ENCODE data around the gene FBXO5. TPM values are rescaled to one million over a fixed set of nuclear protein-coding genes. Genes with fewer than 3 reads are reported as not detected.
"Not testable (repeated sequence)": the region's sequence is repeated elsewhere in the genome, so short reads cannot be mapped to it uniquely, and the experiment has no call there.

Gene FBXO5
- total RNA-seq, 1 experiment from 2014 or later = 15.6 TPM

DNA sequence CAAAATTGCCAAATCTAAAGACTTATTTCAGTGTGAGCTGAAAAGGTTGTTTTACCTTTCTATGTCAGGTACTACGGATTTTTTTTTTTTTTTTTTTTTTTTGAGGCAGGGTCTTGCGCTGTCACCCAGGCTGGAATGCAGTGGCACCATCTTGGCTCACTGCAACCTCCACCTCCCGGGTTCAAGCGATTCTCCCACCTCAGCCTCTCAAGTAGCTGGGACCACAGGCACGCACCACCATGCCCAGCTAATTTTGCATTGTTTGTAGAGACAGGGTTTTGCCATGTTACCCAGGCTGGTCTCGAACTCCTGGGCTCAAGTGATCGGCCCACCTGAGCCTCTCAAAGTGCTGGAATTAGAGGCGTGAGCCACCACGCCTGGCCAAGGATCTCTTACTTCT, 17.9 kb upstream of the FBXO5 start:
- H3K27ac ChIP-seq (ENCODE audit: low read length); H3K9me3 ChIP-seq (ENCODE audit: low read length); H3K9me2 ChIP-seq (replicated peaks; ENCODE audit: insufficient read depth, low read length); H4K20me1 ChIP-seq (ENCODE audit: insufficient read depth, low read depth, low read length); H3K27me3 ChIP-seq (ENCODE audit: low read length); DNase-seq; H2AFZ ChIP-seq (ENCODE audit: low read length): not testable (repeated sequence)
- peaks cover 59% of the 10 kb centered on the region for H3K4me1 ChIP-seq (ENCODE audit: low read length)
- peaks cover 74% of the 10 kb centered on the region for H3K79me2 ChIP-seq (ENCODE audit: low read length)
- peaks cover 36% of the 10 kb centered on the region for H3K36me3 ChIP-seq (ENCODE audit: insufficient read depth, low read length)
- H3K9ac ChIP-seq (ENCODE audit: low read length) = peak overlapping the region; percentile 92; the same call in 1 of the 2 replicates
- peak overlapping the region; percentile 97 for H3K4me3 ChIP-seq (ENCODE audit: low read length)
- peak overlapping the region; percentile 80 for H3K4me2 ChIP-seq (ENCODE audit: low read depth, low read length, poor library complexity, severe bottlenecking)

DNA sequence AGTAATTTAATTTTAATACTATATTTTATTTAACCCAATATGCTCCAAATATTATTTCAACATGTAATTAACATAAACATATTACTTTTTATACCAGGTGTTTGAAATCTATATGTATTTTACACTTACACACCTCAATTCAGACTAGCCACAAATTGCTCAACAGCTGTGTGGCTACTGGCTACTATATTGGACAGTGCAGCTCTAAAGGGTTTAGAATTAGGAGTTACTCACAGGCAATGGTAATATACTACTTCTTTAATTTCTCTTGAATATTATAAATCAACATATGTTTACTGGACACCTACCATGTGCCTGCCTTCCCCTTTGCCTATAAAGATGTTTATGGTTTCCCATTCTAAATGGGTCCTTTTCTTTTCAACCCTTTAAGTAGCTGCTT, 17.4 kb upstream of the FBXO5 start:
- no peaks in the 10 kb centered on the region for H3K9me2 ChIP-seq (replicated peaks; ENCODE audit: insufficient read depth, low read length)
- H3K4me2 ChIP-seq (ENCODE audit: low read depth, low read length, poor library complexity, severe bottlenecking) = peak overlapping the region; percentile 80
- peaks cover 80% of the 10 kb centered on the region for H3K79me2 ChIP-seq (ENCODE audit: low read length)
- peak overlapping the region; percentile 97; the same call in 1 of the 2 replicates for H3K4me3 ChIP-seq (ENCODE audit: low read length)
- no peaks in the 10 kb centered on the region; the same call in 1 of the 2 replicates for H4K20me1 ChIP-seq (ENCODE audit: insufficient read depth, low read depth, low read length)
- no peak overlapping the region for H2AFZ ChIP-seq (ENCODE audit: low read length)
- no peak overlapping the region for H3K27ac ChIP-seq (ENCODE audit: low read length)
- H3K4me1 ChIP-seq (ENCODE audit: low read length) = peaks cover 63% of the 10 kb centered on the region
- H3K36me3 ChIP-seq (ENCODE audit: insufficient read depth, low read length) = peaks cover 40% of the 10 kb centered on the region
- DNase-seq = no peak
- no peaks in the 10 kb centered on the region for H3K9me3 ChIP-seq (ENCODE audit: low read length)
- H3K27me3 ChIP-seq (ENCODE audit: low read length) = no peaks in the 10 kb centered on the region
- no peak overlapping the region for H3K9ac ChIP-seq (ENCODE audit: low read length)

DNA sequence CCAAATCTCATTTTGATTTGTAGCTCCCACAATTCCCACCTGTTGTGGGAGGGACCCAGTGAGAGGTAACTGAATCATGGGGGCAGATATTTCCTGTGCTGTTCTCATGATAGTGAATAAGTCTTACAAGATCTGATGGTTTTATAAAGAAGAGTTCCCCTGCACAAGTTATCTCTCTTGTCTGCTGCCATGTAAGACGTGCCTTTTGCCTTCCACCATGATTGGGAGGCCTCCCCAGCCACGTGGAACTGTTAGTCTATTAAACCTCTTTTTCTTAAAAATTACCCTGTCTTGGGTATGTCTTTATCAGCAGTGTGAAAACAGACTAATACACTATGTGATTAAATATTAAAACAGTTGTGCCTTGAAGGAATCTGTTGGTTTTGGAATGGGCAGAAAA, 16.7 kb upstream of the FBXO5 start:
- Histone ChIP-seq H3K36me3 (ENCODE audit: insufficient read depth, low read length) (peaks cover 45% of the 10 kb centered on the region), H3K79me2 (ENCODE audit: low read length) (peaks cover 86% of the 10 kb centered on the region), H3K4me1 (ENCODE audit: low read length) (peaks cover 63% of the 10 kb centered on the region)
- H3K27me3 ChIP-seq (ENCODE audit: low read length); H3K4me3 ChIP-seq (ENCODE audit: low read length); H4K20me1 ChIP-seq (ENCODE audit: insufficient read depth, low read depth, low read length); H3K9me2 ChIP-seq (replicated peaks; ENCODE audit: insufficient read depth, low read length); H3K9me3 ChIP-seq (ENCODE audit: low read length); H3K4me2 ChIP-seq (ENCODE audit: low read depth, low read length, poor library complexity, severe bottlenecking); H3K9ac ChIP-seq (ENCODE audit: low read length); H3K27ac ChIP-seq (ENCODE audit: low read length); DNase-seq; H2AFZ ChIP-seq (ENCODE audit: low read length): not testable (repeated sequence)

DNA sequence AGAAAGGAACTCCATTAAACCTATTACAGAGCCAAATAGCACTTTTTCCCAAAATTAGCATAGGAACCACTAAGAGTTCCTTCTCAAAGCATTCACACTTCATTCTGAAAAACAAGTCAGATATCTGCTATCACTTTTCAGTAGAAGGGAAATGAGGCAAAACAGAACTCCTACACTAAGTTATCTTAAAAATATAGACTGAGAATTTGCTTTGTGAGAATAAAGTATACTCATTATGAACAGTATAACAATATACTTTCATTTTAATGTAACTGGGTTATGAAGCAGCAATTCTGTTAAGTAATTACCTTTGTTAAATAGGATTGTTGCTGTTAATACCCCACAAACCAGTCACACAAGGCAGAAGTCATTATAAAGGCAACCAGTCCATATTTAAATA, 11.0 kb upstream of the FBXO5 start:
- Histone ChIP-seq H3K79me2 (ENCODE audit: low read length) (peaks cover 88% of the 10 kb centered on the region), H2AFZ (ENCODE audit: low read length) (no peak overlapping the region), H3K4me1 (ENCODE audit: low read length) (peaks cover 34% of the 10 kb centered on the region), H3K9me2 (replicated peaks; ENCODE audit: insufficient read depth, low read length) (no peaks in the 10 kb centered on the region), H3K4me3 (ENCODE audit: low read length) (no peak overlapping the region), H3K9ac (ENCODE audit: low read length) (no peak overlapping the region), H3K9me3 (ENCODE audit: low read length) (no peaks in the 10 kb centered on the region), H3K27me3 (ENCODE audit: low read length) (no peaks in the 10 kb centered on the region), H4K20me1 (ENCODE audit: insufficient read depth, low read depth, low read length) (no peaks in the 10 kb centered on the region), H3K4me2 (ENCODE audit: low read depth, low read length, poor library complexity, severe bottlenecking) (no peak overlapping the region), H3K27ac (ENCODE audit: low read length) (no peak overlapping the region), H3K36me3 (ENCODE audit: insufficient read depth, low read length) (peaks cover 68% of the 10 kb centered on the region)
- DNase-seq = no peak

DNA sequence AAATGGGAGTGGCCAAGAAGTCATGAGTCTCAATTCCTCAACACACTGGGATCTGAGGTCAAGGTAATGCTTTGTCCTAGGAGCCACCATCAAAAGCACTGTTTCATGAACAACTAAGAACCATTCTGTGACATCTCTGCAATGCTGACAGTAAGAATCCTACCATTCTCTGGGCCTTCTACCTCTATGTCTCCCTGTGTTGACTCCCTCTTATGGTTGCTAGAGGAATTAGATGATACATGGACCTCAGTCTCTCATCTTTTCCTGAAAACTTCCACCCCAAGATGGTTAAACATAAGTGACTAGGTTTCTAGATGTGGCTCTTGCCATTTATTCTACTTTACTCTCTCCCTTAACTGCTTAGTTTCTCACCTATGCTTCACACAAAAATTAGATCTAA, 10.6 kb upstream of the FBXO5 start:
- Histone ChIP-seq H3K9me2 (replicated peaks; ENCODE audit: insufficient read depth, low read length) (no peaks in the 10 kb centered on the region), H3K4me3 (ENCODE audit: low read length) (no peak overlapping the region), H3K27me3 (ENCODE audit: low read length) (no peaks in the 10 kb centered on the region), H3K4me1 (ENCODE audit: low read length) (peaks cover 30% of the 10 kb centered on the region), H3K79me2 (ENCODE audit: low read length) (peaks cover 84% of the 10 kb centered on the region), H3K9me3 (ENCODE audit: low read length) (no peaks in the 10 kb centered on the region), H4K20me1 (ENCODE audit: insufficient read depth, low read depth, low read length) (no peaks in the 10 kb centered on the region), H3K9ac (ENCODE audit: low read length) (no peak overlapping the region), H3K36me3 (ENCODE audit: insufficient read depth, low read length) (peaks cover 65% of the 10 kb centered on the region), H3K4me2 (ENCODE audit: low read depth, low read length, poor library complexity, severe bottlenecking) (no peak overlapping the region), H2AFZ (ENCODE audit: low read length) (no peak overlapping the region), H3K27ac (ENCODE audit: low read length) (no peak overlapping the region)
- DNase-seq = no peak

DNA sequence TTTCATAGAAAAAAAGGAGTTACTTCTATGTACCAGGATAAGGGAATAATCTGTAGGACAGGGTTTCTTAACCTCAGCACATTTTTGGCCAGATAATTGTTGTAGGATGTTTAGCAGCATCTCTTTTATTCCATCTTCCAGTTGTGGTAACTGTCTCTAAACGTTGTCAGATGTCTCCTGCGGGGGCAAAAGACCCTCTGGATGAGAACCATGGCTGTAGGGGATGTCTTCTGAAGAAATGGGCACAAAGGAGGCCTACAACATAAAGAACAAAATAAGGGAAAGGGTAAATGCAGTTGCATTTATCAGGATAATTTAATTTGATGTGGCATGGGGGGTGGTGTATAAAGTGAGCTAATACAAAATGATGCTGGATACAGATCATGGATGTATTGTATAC, 4.1 kb upstream of the FBXO5 start:
- Histone ChIP-seq H3K36me3 (ENCODE audit: insufficient read depth, low read length) (peaks cover 19% of the 10 kb centered on the region), H3K4me2 (ENCODE audit: low read depth, low read length, poor library complexity, severe bottlenecking) (no peak overlapping the region), H3K4me3 (ENCODE audit: low read length) (no peak overlapping the region), H3K9me2 (replicated peaks; ENCODE audit: insufficient read depth, low read length) (no peaks in the 10 kb centered on the region), H3K79me2 (ENCODE audit: low read length) (peaks cover 68% of the 10 kb centered on the region), H3K9me3 (ENCODE audit: low read length) (no peaks in the 10 kb centered on the region), H4K20me1 (ENCODE audit: insufficient read depth, low read depth, low read length) (peaks cover 8% of the 10 kb centered on the region; the same call in 1 of the 2 replicates), H2AFZ (ENCODE audit: low read length) (no peak overlapping the region), H3K27me3 (ENCODE audit: low read length) (no peaks in the 10 kb centered on the region), H3K4me1 (ENCODE audit: low read length) (peaks cover 18% of the 10 kb centered on the region), H3K27ac (ENCODE audit: low read length) (no peak overlapping the region), H3K9ac (ENCODE audit: low read length) (no peak overlapping the region)
- no peak for DNase-seq

DNA sequence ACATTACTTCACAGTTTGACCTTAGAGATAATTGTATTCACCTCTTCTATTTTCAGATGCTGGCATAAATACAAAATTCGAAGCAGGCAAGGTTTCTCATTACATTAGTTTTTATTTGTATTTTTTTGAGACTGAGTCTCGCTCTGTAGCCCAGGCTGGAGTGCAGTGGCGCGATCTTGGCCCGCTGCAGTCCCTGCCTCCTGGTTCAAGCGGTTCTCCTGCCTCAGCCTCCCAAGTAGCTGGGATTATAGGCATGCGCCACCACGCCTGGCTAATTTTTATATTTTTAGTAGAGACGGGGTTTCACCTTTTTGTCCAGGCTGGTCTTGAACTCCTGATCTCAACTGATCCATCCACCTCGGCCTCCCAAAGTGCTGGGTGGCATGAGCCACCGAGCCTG, 2.5 kb upstream of the FBXO5 start:
- not testable (repeated sequence) for H2AFZ ChIP-seq (ENCODE audit: low read length); H3K9me3 ChIP-seq (ENCODE audit: low read length); DNase-seq; H3K27me3 ChIP-seq (ENCODE audit: low read length); H3K9me2 ChIP-seq (replicated peaks; ENCODE audit: insufficient read depth, low read length)
- peak overlapping the region; percentile 84 for H3K4me2 ChIP-seq (ENCODE audit: low read depth, low read length, poor library complexity, severe bottlenecking)
- peak overlapping the region; percentile 91 for H3K27ac ChIP-seq (ENCODE audit: low read length)
- H4K20me1 ChIP-seq (ENCODE audit: insufficient read depth, low read depth, low read length) = peaks cover 16% of the 10 kb centered on the region
- peaks cover 13% of the 10 kb centered on the region for H3K36me3 ChIP-seq (ENCODE audit: insufficient read depth, low read length)
- H3K79me2 ChIP-seq (ENCODE audit: low read length) = peaks cover 68% of the 10 kb centered on the region
- H3K9ac ChIP-seq (ENCODE audit: low read length) = peak overlapping the region; percentile 93
- peaks cover 30% of the 10 kb centered on the region for H3K4me1 ChIP-seq (ENCODE audit: low read length)
- peak overlapping the region; percentile 83 for H3K4me3 ChIP-seq (ENCODE audit: low read length)

DNA sequence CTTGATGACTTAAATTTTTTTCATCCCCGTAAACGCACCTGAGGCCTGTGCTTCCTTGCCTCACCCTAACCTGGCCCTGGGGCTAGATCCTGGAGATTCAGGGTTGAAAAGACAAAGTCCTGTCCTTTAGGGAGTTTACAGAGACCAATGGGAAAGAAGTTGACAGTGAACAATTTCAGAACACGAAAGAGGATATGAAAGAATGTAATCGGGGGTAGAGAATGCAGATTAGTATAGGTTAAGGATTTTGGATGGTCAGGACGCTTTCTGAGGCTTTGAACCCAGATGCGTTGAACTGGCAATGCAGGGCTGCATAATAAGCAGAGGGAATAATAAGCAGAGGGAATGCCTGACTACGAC, 1.7 kb upstream of the FBXO5 start:
- Histone ChIP-seq H3K9ac (ENCODE audit: low read length) (peak overlapping the region; percentile 93), H3K9me3 (ENCODE audit: low read length) (no peaks in the 10 kb centered on the region), H3K4me1 (ENCODE audit: low read length) (peaks cover 38% of the 10 kb centered on the region), H3K36me3 (ENCODE audit: insufficient read depth, low read length) (peaks cover 16% of the 10 kb centered on the region), H4K20me1 (ENCODE audit: insufficient read depth, low read depth, low read length) (peaks cover 20% of the 10 kb centered on the region), H2AFZ (ENCODE audit: low read length) (no peak overlapping the region), H3K9me2 (replicated peaks; ENCODE audit: insufficient read depth, low read length) (no peaks in the 10 kb centered on the region), H3K79me2 (ENCODE audit: low read length) (peaks cover 71% of the 10 kb centered on the region), H3K4me2 (ENCODE audit: low read depth, low read length, poor library complexity, severe bottlenecking) (peak overlapping the region; percentile 84), H3K4me3 (ENCODE audit: low read length) (peak overlapping the region; percentile 83), H3K27me3 (ENCODE audit: low read length) (no peaks in the 10 kb centered on the region), H3K27ac (ENCODE audit: low read length) (peak overlapping the region; percentile 91)
- DNase-seq = peak; percentile 67

All from Karpas-422 (cell line).